Measurements from ENCODE around the gene JAM3.

GRCh38 chr11:134124660-134125451 is 56.0 kb downstream of the JAM3 start:
- TF ChIP-seq, protein P1, sequence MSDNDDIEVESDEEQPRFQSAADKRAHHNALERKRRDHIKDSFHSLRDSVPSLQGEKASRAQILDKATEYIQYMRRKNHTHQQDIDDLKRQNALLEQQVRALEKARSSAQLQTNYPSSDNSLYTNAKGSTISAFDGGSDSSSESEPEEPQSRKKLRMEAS (CRISPR knock-in tag; IDR thresholded peaks at IDR 0.05) = peak; percentile 59; the same call in 1 of the 2 replicates
- TF ChIP-seq ZNF138 (CRISPR knock-in tag; conservative IDR thresholded peaks at IDR 0.05) (0 out of 2 replicates have a peak, but pooled peaks have one; percentile 22), CREB1 (CRISPR knock-in tag; IDR thresholded peaks at IDR 0.05) (no peak), NFYB (CRISPR knock-in tag; conservative IDR thresholded peaks at IDR 0.05; ENCODE audit: low read depth) (no peak), FOXJ3 (CRISPR knock-in tag; IDR thresholded peaks at IDR 0.05; ENCODE audit: borderline replicate concordance) (no peak), ZBTB43 (CRISPR knock-in tag; IDR thresholded peaks at IDR 0.05) (no peak), RORB (CRISPR knock-in tag; IDR thresholded peaks at IDR 0.05) (no peak), USF1 (CRISPR knock-in tag; IDR thresholded peaks at IDR 0.05) (no peak)
- TF ChIP-seq, protein P2, sequence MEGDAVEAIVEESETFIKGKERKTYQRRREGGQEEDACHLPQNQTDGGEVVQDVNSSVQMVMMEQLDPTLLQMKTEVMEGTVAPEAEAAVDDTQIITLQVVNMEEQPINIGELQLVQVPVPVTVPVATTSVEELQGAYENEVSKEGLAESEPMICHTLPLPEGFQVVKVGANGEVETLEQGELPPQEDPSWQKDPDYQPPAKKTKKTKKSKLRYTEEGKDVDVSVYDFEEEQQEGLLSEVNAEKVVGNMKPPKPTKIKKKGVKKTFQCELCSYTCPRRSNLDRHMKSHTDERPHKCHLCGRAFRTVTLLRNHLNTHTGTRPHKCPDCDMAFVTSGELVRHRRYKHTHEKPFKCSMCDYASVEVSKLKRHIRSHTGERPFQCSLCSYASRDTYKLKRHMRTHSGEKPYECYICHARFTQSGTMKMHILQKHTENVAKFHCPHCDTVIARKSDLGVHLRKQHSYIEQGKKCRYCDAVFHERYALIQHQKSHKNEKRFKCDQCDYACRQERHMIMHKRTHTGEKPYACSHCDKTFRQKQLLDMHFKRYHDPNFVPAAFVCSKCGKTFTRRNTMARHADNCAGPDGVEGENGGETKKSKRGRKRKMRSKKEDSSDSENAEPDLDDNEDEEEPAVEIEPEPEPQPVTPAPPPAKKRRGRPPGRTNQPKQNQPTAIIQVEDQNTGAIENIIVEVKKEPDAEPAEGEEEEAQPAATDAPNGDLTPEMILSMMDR (IDR thresholded peaks at IDR 0.05) = no peak
- TF ChIP-seq, protein P3, sequence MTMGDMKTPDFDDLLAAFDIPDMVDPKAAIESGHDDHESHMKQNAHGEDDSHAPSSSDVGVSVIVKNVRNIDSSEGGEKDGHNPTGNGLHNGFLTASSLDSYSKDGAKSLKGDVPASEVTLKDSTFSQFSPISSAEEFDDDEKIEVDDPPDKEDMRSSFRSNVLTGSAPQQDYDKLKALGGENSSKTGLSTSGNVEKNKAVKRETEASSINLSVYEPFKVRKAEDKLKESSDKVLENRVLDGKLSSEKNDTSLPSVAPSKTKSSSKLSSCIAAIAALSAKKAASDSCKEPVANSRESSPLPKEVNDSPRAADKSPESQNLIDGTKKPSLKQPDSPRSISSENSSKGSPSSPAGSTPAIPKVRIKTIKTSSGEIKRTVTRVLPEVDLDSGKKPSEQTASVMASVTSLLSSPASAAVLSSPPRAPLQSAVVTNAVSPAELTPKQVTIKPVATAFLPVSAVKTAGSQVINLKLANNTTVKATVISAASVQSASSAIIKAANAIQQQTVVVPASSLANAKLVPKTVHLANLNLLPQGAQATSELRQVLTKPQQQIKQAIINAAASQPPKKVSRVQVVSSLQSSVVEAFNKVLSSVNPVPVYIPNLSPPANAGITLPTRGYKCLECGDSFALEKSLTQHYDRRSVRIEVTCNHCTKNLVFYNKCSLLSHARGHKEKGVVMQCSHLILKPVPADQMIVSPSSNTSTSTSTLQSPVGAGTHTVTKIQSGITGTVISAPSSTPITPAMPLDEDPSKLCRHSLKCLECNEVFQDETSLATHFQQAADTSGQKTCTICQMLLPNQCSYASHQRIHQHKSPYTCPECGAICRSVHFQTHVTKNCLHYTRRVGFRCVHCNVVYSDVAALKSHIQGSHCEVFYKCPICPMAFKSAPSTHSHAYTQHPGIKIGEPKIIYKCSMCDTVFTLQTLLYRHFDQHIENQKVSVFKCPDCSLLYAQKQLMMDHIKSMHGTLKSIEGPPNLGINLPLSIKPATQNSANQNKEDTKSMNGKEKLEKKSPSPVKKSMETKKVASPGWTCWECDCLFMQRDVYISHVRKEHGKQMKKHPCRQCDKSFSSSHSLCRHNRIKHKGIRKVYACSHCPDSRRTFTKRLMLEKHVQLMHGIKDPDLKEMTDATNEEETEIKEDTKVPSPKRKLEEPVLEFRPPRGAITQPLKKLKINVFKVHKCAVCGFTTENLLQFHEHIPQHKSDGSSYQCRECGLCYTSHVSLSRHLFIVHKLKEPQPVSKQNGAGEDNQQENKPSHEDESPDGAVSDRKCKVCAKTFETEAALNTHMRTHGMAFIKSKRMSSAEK (CRISPR knock-in tag; IDR thresholded peaks at IDR 0.05; ENCODE audit: borderline replicate concordance) = no peak

Measured in WTC11 (cell line).